ENCODE data around the gene IL17RE. TPM values are rescaled to one million over a fixed set of nuclear protein-coding genes. Genes with fewer than 3 reads are reported as not detected.

IL17RE gene
- 0.71 TPM for total RNA-seq

GRCh38 chr3:9902372-9903237, at the start of gene IL17RE:
IL17RE (plus strand) TSS chr3:9902848; CDS start chr3:9902933, 85 bp downstream.

GRCh38 chr3:9879830-9880549, 22.7 kb upstream of the IL17RE start, which contains the start of gene CIDEC:
CIDEC (minus strand) TSS chr3:9880253; CDS start chr3:9878486, 1,767 bp downstream.

GRCh38 chr3:9890249-9891071, 12.2 kb upstream of the IL17RE start, which contains the start of gene JAGN1:
JAGN1 (plus strand) TSS chr3:9890610; CDS start chr3:9890723, 113 bp downstream.

GRCh38 chr3:9916734-9917680, 14.4 kb downstream of the IL17RE start, which contains the start of gene IL17RC:
IL17RC (plus strand) TSS chr3:9917098; CDS start chr3:9917316, 218 bp downstream.

GRCh38 chr3:9933561-9934234, 31.1 kb downstream of the IL17RE start, which contains the start of gene CRELD1:
CRELD1 (plus strand) TSS chr3:9933834; CDS start chr3:9934439, 605 bp downstream.

GRCh38 chr3:9951962-9952805, 49.5 kb downstream of the IL17RE start, which contains the start of gene PRRT3:
PRRT3 (minus strand) TSS chr3:9952408; CDS start chr3:9950115, 2,293 bp downstream.

Other genes with a start within 250 kb of the IL17RE start
- 3.8 TPM for gene CPNE9, start 199.0 kb upstream of the IL17RE start, total RNA-seq
- gene BRPF1, start 171.1 kb upstream of the IL17RE start, total RNA-seq: 26.8 TPM
- gene OGG1, start 152.9 kb upstream of the IL17RE start, total RNA-seq: 35.8 TPM
- gene CAMK1, start 132.9 kb upstream of the IL17RE start, total RNA-seq: 20.4 TPM
- 44.0 TPM for gene TADA3, start 110.4 kb upstream of the IL17RE start, total RNA-seq
- gene ARPC4, start 109.8 kb upstream of the IL17RE start, total RNA-seq: 72.3 TPM
- 115 TPM for gene TTLL3, start 92.6 kb upstream of the IL17RE start, total RNA-seq
- gene RPUSD3, start 58.8 kb upstream of the IL17RE start, total RNA-seq: 29.3 TPM
- not detected for gene CIDEC, start 22.6 kb upstream of the IL17RE start, total RNA-seq
- 27.4 TPM for gene JAGN1, start 12.2 kb upstream of the IL17RE start, total RNA-seq
- 28.1 TPM for gene IL17RC, start 14.2 kb downstream of the IL17RE start, total RNA-seq
- gene CRELD1, start 31.0 kb downstream of the IL17RE start, total RNA-seq: 51.0 TPM
- 2.9 TPM for gene PRRT3, start 49.6 kb downstream of the IL17RE start, total RNA-seq
- gene EMC3, start 84.0 kb downstream of the IL17RE start, total RNA-seq: 48.7 TPM
- 11.7 TPM for gene FANCD2, start 123.6 kb downstream of the IL17RE start, total RNA-seq
- not detected for gene FANCD2OS, start 205.4 kb downstream of the IL17RE start, total RNA-seq
- gene BRK1, start 212.8 kb downstream of the IL17RE start, total RNA-seq: 92.9 TPM
- gene VHL, start 238.9 kb downstream of the IL17RE start, total RNA-seq: 71.0 TPM

Measured in camera-type eye (tissue), 1 donor.